ENCODE results near the gene CCL3.
A peak's percentile ranks its signal among the peaks of the same experiment; 100 is the strongest.

CCL3 gene

DNA sequence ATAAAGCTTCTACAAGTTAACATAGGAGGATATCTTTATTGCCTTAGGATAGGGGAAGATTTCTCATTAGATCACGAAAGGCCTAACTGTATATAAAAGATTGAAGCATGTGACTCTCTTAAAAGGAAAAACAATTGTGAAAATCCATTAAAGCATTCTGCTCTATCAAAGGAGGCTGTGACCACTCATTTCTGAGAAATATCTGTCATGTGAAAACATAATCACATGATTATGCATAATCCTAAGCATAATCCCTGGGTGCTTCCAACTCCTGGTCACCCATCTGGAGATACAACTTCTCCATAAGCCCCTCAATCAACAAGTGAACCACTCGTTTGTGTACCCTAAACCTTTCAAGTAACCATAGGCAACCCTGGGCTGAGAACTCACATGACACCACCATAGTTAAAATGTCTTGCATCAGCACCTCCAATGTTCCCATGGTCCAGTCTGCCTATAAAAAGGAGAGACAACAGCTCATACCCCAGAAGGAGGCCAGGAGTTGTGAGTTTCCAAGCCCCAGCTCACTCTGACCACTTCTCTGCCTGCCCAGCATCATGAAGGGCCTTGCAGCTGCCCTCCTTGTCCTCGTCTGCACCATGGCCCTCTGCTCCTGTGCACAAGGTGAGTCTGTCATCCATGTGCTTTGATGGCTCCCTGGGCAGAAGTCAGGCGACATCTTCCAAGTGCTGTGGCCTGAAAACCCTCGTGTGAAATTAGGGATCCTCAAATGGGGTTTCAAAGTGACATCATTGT is 26.0 kb downstream of the CCL3 start, which contains the start of gene CCL18:
TSS of gene CCL18 (plus strand) at position 487 of the 756 bp plus-strand sequence. CDS start at position 558, 71 bp downstream.
- Mint-ChIP-seq H3K9me3 (no peaks in the 10 kb centered on the region), H3K36me3 (ENCODE audit: low read depth) (peaks cover 51% of the 10 kb centered on the region), H3K4me3 (peak within 1 kb of the TSS; percentile 72), H3K27ac (peak within 1 kb of the TSS; percentile 90), H3K27me3 (no peaks in the 10 kb centered on the region), H3K4me1 (ENCODE audit: low read depth) (peaks cover 64% of the 10 kb centered on the region)
- intact Hi-C loops (cut with micrococcal nuclease), result no loop called here

- H3K27me3 Mint-ChIP-seq, result no peaks in the 10 kb centered on the region
- H3K4me3 Mint-ChIP-seq, result no peak overlapping the region
- H3K4me1 Mint-ChIP-seq (ENCODE audit: low read depth), result peaks cover 77% of the 10 kb centered on the region
- H3K36me3 Mint-ChIP-seq (ENCODE audit: low read depth), result peaks cover 32% of the 10 kb centered on the region
- intact Hi-C loops (cut with micrococcal nuclease), result no loop called here
- H3K27ac Mint-ChIP-seq, result no peak overlapping the region
- H3K9me3 Mint-ChIP-seq, result no peaks in the 10 kb centered on the region
These were observed 29.1 kb downstream of the CCL3 start for GRCh38 chr17:36060816-36061215.

DNA sequence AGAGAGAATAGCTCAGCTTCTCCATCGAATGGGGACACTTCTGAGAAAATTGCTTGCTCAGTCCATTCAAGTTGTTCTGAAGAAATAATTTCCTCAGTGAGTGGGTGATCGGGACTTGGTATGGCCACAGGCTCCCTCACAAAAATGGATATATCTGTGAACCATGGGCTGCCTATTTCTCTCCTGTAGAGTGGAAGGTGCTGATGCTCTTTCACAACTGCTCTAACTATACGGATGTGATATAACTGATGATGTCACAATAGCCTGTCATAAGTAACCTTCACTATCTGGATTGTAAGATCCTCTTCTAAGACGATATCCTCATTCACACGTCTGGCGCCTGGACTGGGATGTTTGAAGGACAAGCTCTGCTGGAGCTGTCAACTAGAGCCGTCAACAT is 30.5 kb downstream of the CCL3 start:
- Mint-ChIP-seq H3K9me3 (no peaks in the 10 kb centered on the region), H3K27me3 (no peaks in the 10 kb centered on the region), H3K36me3 (ENCODE audit: low read depth) (peaks cover 18% of the 10 kb centered on the region), H3K4me1 (ENCODE audit: low read depth) (peaks cover 76% of the 10 kb centered on the region), H3K27ac (peak overlapping the region; percentile 94), H3K4me3 (no peak overlapping the region)
- intact Hi-C loops (cut with micrococcal nuclease), result loop anchor here (5.0 kb wide), 1 partner anchor 42 kb away; the partner anchor contains the start of gene CCL23

DNA sequence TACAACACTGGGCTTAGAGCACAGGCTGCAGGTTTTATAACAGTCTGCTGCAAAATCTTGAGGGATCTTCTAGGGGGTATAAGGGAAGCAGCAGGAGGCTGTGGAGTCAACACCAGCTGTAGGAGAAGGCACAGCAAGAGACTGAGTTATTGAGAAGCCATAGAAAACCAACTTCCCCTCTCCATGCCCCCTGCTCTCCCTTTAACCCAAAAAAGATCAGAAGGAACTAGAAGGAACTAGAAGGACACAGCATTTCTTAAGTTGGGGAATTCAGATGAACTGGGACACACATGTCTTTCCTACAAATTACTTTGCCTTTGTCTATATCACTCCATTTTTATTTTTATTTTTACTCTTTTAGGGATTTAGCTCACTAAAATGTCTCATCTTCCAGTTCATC is 32.0 kb downstream of the CCL3 start:
- H3K4me3 Mint-ChIP-seq, result peak overlapping the region; percentile 52
- H3K4me1 Mint-ChIP-seq (ENCODE audit: low read depth), result peaks cover 75% of the 10 kb centered on the region
- no peaks in the 10 kb centered on the region for H3K27me3 Mint-ChIP-seq
- intact Hi-C loops (cut with micrococcal nuclease), result loop anchor here (5.0 kb wide), 1 partner anchor 41 kb away; the partner anchor contains the start of gene CCL23
- no peaks in the 10 kb centered on the region for H3K9me3 Mint-ChIP-seq
- peak overlapping the region; percentile 94 for H3K27ac Mint-ChIP-seq
- peaks cover 14% of the 10 kb centered on the region for H3K36me3 Mint-ChIP-seq (ENCODE audit: low read depth)

DNA sequence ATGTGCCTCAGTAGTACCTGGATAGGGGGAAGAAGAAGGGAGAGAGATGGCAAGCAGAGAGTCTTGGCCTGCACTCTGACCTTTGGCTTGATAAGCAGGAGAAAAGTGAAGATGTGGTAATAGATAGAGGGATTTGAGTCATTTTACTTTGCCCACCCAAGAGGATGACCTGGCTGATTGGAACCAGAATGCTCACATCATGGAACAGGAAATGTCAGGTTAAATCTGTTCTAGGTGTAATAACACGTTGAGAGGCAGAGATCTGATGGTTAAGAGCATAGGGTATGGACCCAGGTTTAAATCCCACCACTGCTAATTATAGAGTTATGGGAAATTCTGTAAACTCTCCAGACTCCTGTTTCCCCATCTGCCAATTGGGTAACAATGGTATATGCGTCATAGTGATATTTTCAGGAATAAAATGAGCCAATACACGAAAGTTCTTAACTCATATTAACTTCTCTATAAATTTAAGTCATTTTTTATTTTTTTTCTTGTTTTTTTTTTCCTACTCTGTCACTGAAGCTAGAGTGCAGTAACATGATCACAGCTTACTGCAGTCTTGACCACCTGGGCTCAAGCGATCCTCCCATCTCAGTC is 33.9 kb downstream of the CCL3 start:
- peaks cover 33% of the 10 kb centered on the region for H3K36me3 Mint-ChIP-seq (ENCODE audit: low read depth)
- H3K4me1 Mint-ChIP-seq (ENCODE audit: low read depth), result peaks cover 65% of the 10 kb centered on the region
- intact Hi-C loops (cut with micrococcal nuclease), result loop anchor here (5.0 kb wide), 1 partner anchor 39 kb away; the partner anchor contains the start of gene CCL23
- H3K27me3 Mint-ChIP-seq, result no peaks in the 10 kb centered on the region
- H3K4me3 Mint-ChIP-seq, result peak overlapping the region; percentile 35
- peaks cover 15% of the 10 kb centered on the region for H3K9me3 Mint-ChIP-seq
- H3K27ac Mint-ChIP-seq, result peak overlapping the region; percentile 94

GRCh38 chr17:36055171-36055570 is 34.8 kb downstream of the CCL3 start:
- Mint-ChIP-seq H3K27ac (peak overlapping the region; percentile 94), H3K9me3 (peaks cover 23% of the 10 kb centered on the region), H3K36me3 (ENCODE audit: low read depth) (peaks cover 41% of the 10 kb centered on the region), H3K4me3 (peak overlapping the region; percentile 35), H3K4me1 (ENCODE audit: low read depth) (peaks cover 66% of the 10 kb centered on the region), H3K27me3 (no peaks in the 10 kb centered on the region)
- intact Hi-C loops (cut with micrococcal nuclease), result loop anchor here (5.0 kb wide), 1 partner anchor 38 kb away; the partner anchor contains the start of gene CCL23

DNA sequence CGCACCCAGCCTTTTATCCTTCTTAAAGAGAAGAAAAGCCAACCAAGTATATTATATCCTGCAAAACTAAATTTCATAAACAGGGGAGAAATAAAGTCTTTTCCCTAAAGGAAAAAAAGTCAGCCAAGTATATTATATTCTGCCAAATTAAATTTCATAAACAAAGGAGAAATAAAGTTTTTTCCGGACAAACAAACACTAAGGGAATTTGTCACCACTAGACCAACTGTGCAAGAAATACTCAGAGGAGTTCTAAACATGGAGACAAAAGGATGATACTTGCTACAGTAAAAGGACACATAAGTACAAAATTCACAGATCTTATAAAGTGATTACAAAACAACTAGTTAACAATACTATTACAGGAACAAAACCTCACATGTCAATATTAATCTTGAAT is 40.3 kb downstream of the CCL3 start:
- Mint-ChIP-seq H3K27ac (peak overlapping the region; percentile 42), H3K9me3 (peaks cover 62% of the 10 kb centered on the region), H3K27me3 (no peaks in the 10 kb centered on the region), H3K36me3 (ENCODE audit: low read depth) (peaks cover 74% of the 10 kb centered on the region), H3K4me1 (ENCODE audit: low read depth) (peaks cover 46% of the 10 kb centered on the region), H3K4me3 (no peak overlapping the region)
- intact Hi-C loops (cut with micrococcal nuclease), result no loop called here

DNA sequence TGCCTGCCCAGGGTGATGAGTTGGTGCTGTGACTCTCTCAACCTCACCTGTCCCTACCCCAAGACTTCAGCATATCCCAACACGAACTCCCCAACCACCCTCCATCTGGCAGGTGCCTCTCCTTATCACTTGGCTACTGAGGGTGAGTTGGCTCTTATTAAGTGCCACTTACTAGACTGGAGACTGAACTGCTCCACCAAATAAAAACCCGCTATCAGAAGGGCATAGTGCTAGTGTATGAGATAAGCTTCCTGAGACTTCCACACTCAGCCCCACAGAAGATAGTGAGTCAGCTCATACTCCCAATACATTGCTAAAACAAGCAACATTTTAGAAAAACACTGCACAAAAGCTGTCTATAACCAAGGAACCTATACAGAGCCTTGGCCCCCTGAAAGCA is 41.9 kb downstream of the CCL3 start:
- Mint-ChIP-seq H3K4me3 (no peak overlapping the region), H3K4me1 (ENCODE audit: low read depth) (peaks cover 35% of the 10 kb centered on the region), H3K27me3 (no peaks in the 10 kb centered on the region), H3K27ac (peak overlapping the region; percentile 60), H3K9me3 (peaks cover 70% of the 10 kb centered on the region), H3K36me3 (ENCODE audit: low read depth) (peaks cover 75% of the 10 kb centered on the region)
- intact Hi-C loops (cut with micrococcal nuclease), result no loop called here

Measured in dendritic cell treated with granulocyte-macrophage colony-stimulating factor and Interleukin-4, amounts not matched to agents 40 ng/mL and 50 ng/mL, for 4 days (primary cell).